Naive thymus-derived CD4-positive, alpha-beta T cell (primary cell): ENCODE data around the gene MAP1LC3B. TPM values are rescaled to one million over a fixed set of nuclear protein-coding genes. Genes with fewer than 3 reads are reported as not detected.

ENCODE experiments used
- ATAC-seq: fragments of 150-1000 bp; cut with Tn5 transposase; 2 replicates; pipeline ENCODE4 v1.10.0; 2021; ENCODE audit warnings: mild to moderate bottlenecking, moderate library complexity
- CTCF ChIA-PET: fragments of 350-600 bp; sonication (Branson Sonifier 250); formaldehyde crosslinking; loops from one replicate; lab custom pipeline; 2021; ENCODE audit warnings: antibody characterized with exemption; lab: Charles Lee
- POLR2A ChIA-PET: fragments of 350-600 bp; sonication (Branson Sonifier 250); formaldehyde crosslinking; loops from one replicate; lab custom pipeline; 2021; ENCODE audit warnings: antibody characterized with exemption, inconsistent platforms; lab: Charles Lee
- DNase-seq, 9 donors: peaks; one replicate each; pipeline versions ENCODE4 v3.0.0 to v3.0.0-alpha.2; 2020 to 2022; ENCODE audit warnings: mixed read lengths in 1 of 9
- H3K27ac ChIP-seq: one replicate; pipeline ENCODE4 v1.7.0; 2013; ENCODE audit warnings: mild to moderate bottlenecking, low read depth, low read length, moderate library complexity
- H3K27me3 ChIP-seq, 2 donors: one replicate each; pipeline ENCODE4 v1.7.0; 2013; ENCODE audit warnings: low read length in 2 of 2, mild to moderate bottlenecking in 2 of 2, moderate library complexity in 2 of 2; ENCODE audit not compliant: control insufficient read depth in 2 of 2, insufficient read depth in 2 of 2
- H3K36me3 ChIP-seq, 3 experiments: 1 replicate in 2 of 3; 2 replicates in 1 of 3; pipeline ENCODE4 v1.7.0; 2013; ENCODE audit warnings: low read length in 3 of 3, mild to moderate bottlenecking in 3 of 3, moderate library complexity in 1 of 3; ENCODE audit not compliant: insufficient read depth in 3 of 3, control insufficient read depth in 2 of 3
- H3K4me1 ChIP-seq, 2 donors: one replicate each; pipeline ENCODE4 v1.7.0; 2013; ENCODE audit warnings: low read length in 2 of 2, mild to moderate bottlenecking in 2 of 2, moderate library complexity in 1 of 2; ENCODE audit not compliant: control insufficient read depth in 2 of 2, insufficient read depth in 2 of 2
- H3K4me3 ChIP-seq: 2 replicates; pipeline ENCODE4 v1.7.0; 2013; ENCODE audit warnings: mild to moderate bottlenecking, low read length
- H3K9me3 ChIP-seq, 3 experiments: 1 replicate in 2 of 3; 2 replicates in 1 of 3; pipeline ENCODE4 v1.7.0; 2013; ENCODE audit warnings: low read length in 3 of 3; ENCODE audit not compliant: control insufficient read depth in 2 of 3
- H3K27ac Mint-ChIP-seq, 9 donors: one replicate each; pipeline ENCODE4 v1.8.0; 2020 to 2022; ENCODE audit warnings: mixed read lengths in 9 of 9, mild to moderate bottlenecking in 8 of 9, moderate library complexity in 5 of 9, inconsistent platforms in 2 of 9
- H3K27me3 Mint-ChIP-seq, 5 donors: one replicate each; pipeline ENCODE4 v1.8.0; 2021 to 2022; ENCODE audit warnings: mixed read lengths in 5 of 5, mild to moderate bottlenecking in 1 of 5
- H3K36me3 Mint-ChIP-seq, 5 donors: one replicate each; pipeline ENCODE4 v1.8.0; 2020 to 2022; ENCODE audit warnings: mixed read lengths in 5 of 5, mild to moderate bottlenecking in 3 of 5, inconsistent platforms in 1 of 5
- H3K4me1 Mint-ChIP-seq, 7 donors: one replicate each; pipeline ENCODE4 v1.8.0; 2020 to 2022; ENCODE audit warnings: mixed read lengths in 7 of 7, mild to moderate bottlenecking in 3 of 7, inconsistent platforms in 1 of 7
- H3K4me3 Mint-ChIP-seq, 10 donors: one replicate each; pipeline ENCODE4 v1.8.0; 2020 to 2022; ENCODE audit warnings: mild to moderate bottlenecking in 10 of 10, mixed read lengths in 10 of 10, moderate library complexity in 6 of 10, inconsistent platforms in 2 of 10
- H3K9me3 Mint-ChIP-seq, 11 donors: one replicate each; pipeline ENCODE4 v1.8.0; 2020 to 2022; ENCODE audit warnings: mixed read lengths in 11 of 11, mild to moderate bottlenecking in 4 of 11, inconsistent platforms in 1 of 11, moderate library complexity in 1 of 11
- intact Hi-C, 2 donors: fragments of 100-400 bp; cut with micrococcal nuclease; formaldehyde crosslinking; loops; one replicate each; pipeline ENCODE4 v1.15.1; 2023
- polyA plus RNA-seq, 2 donors: library from polyadenylated mRNA; unstranded; fragments of 300-500 nt; fragmentation: Illumina TruSeq; gene quantifications; one replicate each; pipeline ENCODE4 v1.2.3, GENCODE V29; 2021
- total RNA-seq, 6 experiments: library from RNA in 5 of 6; stranded (reverse) in 5 of 6; gene quantifications; 1 replicate in 5 of 6; 2 replicates in 1 of 6; pipeline ENCODE4 v1.2.3 and lab custom pipeline; 2021 to 2026

Gene MAP1LC3B
- total and polyA plus RNA-seq, 7 experiments from 2014 or later = 54.5 to 126 (median 63.4) TPM

GRCh38 chr16:87441886-87442580 lies 49.9 kb downstream of the MAP1LC3B start:
- CTCF ChIA-PET = no interaction called here
- POLR2A ChIA-PET = no interaction called here
- intact Hi-C loops = no loop called here

GRCh38 chr16:87442581-87442966 lies 50.4 kb downstream of the MAP1LC3B start:
- intact Hi-C loops = no loop called here
- Histone ChIP-seq H3K27me3 (no peaks in the 10 kb centered on the region), H3K4me1 (no peaks in the 10 kb centered on the region), H3K9me3 (no peaks in the 10 kb centered on the region), H3K27ac (no peak overlapping the region), H3K4me3 (no peak overlapping the region), H3K36me3 (peaks cover 0 to 21% (median 0%) of the 10 kb centered on the region in 3 experiments)
- H3K36me3 Mint-ChIP-seq = peaks cover 9 to 39% (median 25%) of the 10 kb centered on the region in 5 donors
- H3K27me3 Mint-ChIP-seq = no peaks in the 10 kb centered on the region
- H3K4me1 Mint-ChIP-seq = peaks cover 0 to 13% (median 4%) of the 10 kb centered on the region in 7 donors
- DNase-seq (no peak), ATAC-seq (no peak)
- CTCF ChIA-PET = no interaction called here
- H3K27ac Mint-ChIP-seq = no peak overlapping the region
- POLR2A ChIA-PET = no interaction called here
- H3K9me3 Mint-ChIP-seq = no peaks in the 10 kb centered on the region
- H3K4me3 Mint-ChIP-seq = no peak overlapping the region

More at GRCh38 chr16:87441886-87442580, 49.9 kb downstream of the MAP1LC3B start:
- peaks cover 0 to 14% (median 5%) of the 10 kb centered on the region in 7 donors for H3K4me1 Mint-ChIP-seq
- H3K36me3 ChIP-seq = peaks cover 0 to 21% (median 0%) of the 10 kb centered on the region in 3 experiments
- H3K27ac ChIP-seq = no peak overlapping the region
- no peak overlapping the region for H3K4me3 ChIP-seq
- H3K9me3 ChIP-seq = no peaks in the 10 kb centered on the region
- peaks cover 9 to 36% (median 25%) of the 10 kb centered on the region in 5 donors for H3K36me3 Mint-ChIP-seq
- peak overlapping the region in 1 of 9 donors; percentile 59 for H3K27ac Mint-ChIP-seq
- H3K4me1 ChIP-seq = peaks cover 0 to under 1% of the 10 kb centered on the region in 2 donors
- no peak overlapping the region for H3K4me3 Mint-ChIP-seq
- DNase-seq = no peak
- H3K27me3 Mint-ChIP-seq = no peaks in the 10 kb centered on the region
- no peak for ATAC-seq
- no peaks in the 10 kb centered on the region for H3K27me3 ChIP-seq
- H3K9me3 Mint-ChIP-seq = no peaks in the 10 kb centered on the region

GRCh38 chr16:87443016-87443415 lies 50.9 kb downstream of the MAP1LC3B start:
- Mint-ChIP-seq H3K27ac (peak overlapping the region in 1 of 9 donors; percentile 10), H3K4me3 (no peak overlapping the region), H3K9me3 (no peaks in the 10 kb centered on the region), H3K27me3 (no peaks in the 10 kb centered on the region), H3K36me3 (peaks cover 9 to 43% (median 27%) of the 10 kb centered on the region in 5 donors), H3K4me1 (peaks cover 0 to 12% (median 4%) of the 10 kb centered on the region in 7 donors)
- Histone ChIP-seq H3K4me1 (no peaks in the 10 kb centered on the region), H3K9me3 (no peaks in the 10 kb centered on the region), H3K36me3 (peaks cover 0 to 25% (median 0%) of the 10 kb centered on the region in 3 experiments), H3K27ac (no peak overlapping the region), H3K27me3 (no peaks in the 10 kb centered on the region), H3K4me3 (no peak overlapping the region)
- POLR2A ChIA-PET = no interaction called here
- intact Hi-C loops = no loop called here
- CTCF ChIA-PET = no interaction called here
- ATAC-seq (no peak), DNase-seq (no peak)

GRCh38 chr16:87443964-87444363 lies 51.8 kb downstream of the MAP1LC3B start:
- H3K9me3 ChIP-seq = no peaks in the 10 kb centered on the region
- no peak overlapping the region for H3K27ac ChIP-seq
- ChIA-PET POLR2A (no interaction called here), CTCF (no interaction called here)
- ATAC-seq = no peak
- H3K4me1 ChIP-seq = no peaks in the 10 kb centered on the region
- no peak overlapping the region for H3K4me3 Mint-ChIP-seq
- peaks cover 12 to 53% (median 34%) of the 10 kb centered on the region in 5 donors for H3K36me3 Mint-ChIP-seq
- H3K9me3 Mint-ChIP-seq = no peaks in the 10 kb centered on the region
- DNase-seq = no peak
- H3K27me3 Mint-ChIP-seq = no peaks in the 10 kb centered on the region
- peaks cover 0 to 35% (median 0%) of the 10 kb centered on the region in 3 experiments for H3K36me3 ChIP-seq
- no peak overlapping the region for H3K4me3 ChIP-seq
- H3K27me3 ChIP-seq = no peaks in the 10 kb centered on the region
- H3K4me1 Mint-ChIP-seq = peaks cover 0 to 8% (median 4%) of the 10 kb centered on the region in 7 donors
- no peak overlapping the region for H3K27ac Mint-ChIP-seq
- intact Hi-C loops = no loop called here

- intact Hi-C loops = no loop called here
- ChIA-PET POLR2A (no interaction called here), CTCF (no interaction called here)
- H3K4me1 Mint-ChIP-seq = peaks cover 0 to 8% (median 4%) of the 10 kb centered on the region in 7 donors
- no peaks in the 10 kb centered on the region for H3K9me3 Mint-ChIP-seq
- no peak for ATAC-seq
- H3K27ac Mint-ChIP-seq = peak overlapping the region in 1 of 9 donors; percentile 47
- peaks cover 12 to 59% (median 34%) of the 10 kb centered on the region in 5 donors for H3K36me3 Mint-ChIP-seq
- H3K27me3 Mint-ChIP-seq = no peaks in the 10 kb centered on the region
- Histone ChIP-seq H3K9me3 (no peaks in the 10 kb centered on the region), H3K4me3 (no peak overlapping the region), H3K27me3 (no peaks in the 10 kb centered on the region), H3K36me3 (peaks cover 0 to 36% (median 0%) of the 10 kb centered on the region in 3 experiments), H3K4me1 (no peaks in the 10 kb centered on the region), H3K27ac (no peak overlapping the region)
- no peak overlapping the region for H3K4me3 Mint-ChIP-seq
- no peak for DNase-seq
Observed at GRCh38 chr16:87445486-87445885, 53.4 kb downstream of the MAP1LC3B start.

GRCh38 chr16:87446479-87446878 lies 54.3 kb downstream of the MAP1LC3B start:
- Mint-ChIP-seq H3K27me3 (no peaks in the 10 kb centered on the region), H3K36me3 (peaks cover 12 to 55% (median 33%) of the 10 kb centered on the region in 5 donors), H3K27ac (no peak overlapping the region), H3K4me1 (peaks cover 0 to 9% (median 4%) of the 10 kb centered on the region in 7 donors), H3K9me3 (no peaks in the 10 kb centered on the region), H3K4me3 (no peak overlapping the region)
- ATAC-seq = no peak
- Histone ChIP-seq H3K27ac (no peak overlapping the region), H3K36me3 (peaks cover 0 to 37% (median 0%) of the 10 kb centered on the region in 3 experiments), H3K4me3 (no peak overlapping the region), H3K4me1 (no peaks in the 10 kb centered on the region), H3K27me3 (no peaks in the 10 kb centered on the region), H3K9me3 (no peaks in the 10 kb centered on the region)
- ChIA-PET POLR2A (no interaction called here), CTCF (interaction anchor here (0.6 to 0.7 kb wide), 2 partner anchors 42 to 191 kb away, joined by 4 read pairs; no protein-coding TSS in a partner anchor)
- DNase-seq = no peak
- intact Hi-C loops = no loop called here
